NB4 (cell line): ENCODE results near the gene CALR3.

ENCODE experiments used
- POLR2A ChIP-seq: IDR thresholded peaks from 2 replicates; pipeline ENCODE4 v1.6.1; 2011; ENCODE audit warnings: mild to moderate bottlenecking; ENCODE audit not compliant: insufficient read length; ENCODE audit errors: extremely low read depth
- TF ChIP-seq, protein P1 (sequence below): IDR thresholded peaks from one replicate; pipeline ENCODE4 v1.5.1; 2012; ENCODE audit warnings: low read depth, low read length

DNA sequence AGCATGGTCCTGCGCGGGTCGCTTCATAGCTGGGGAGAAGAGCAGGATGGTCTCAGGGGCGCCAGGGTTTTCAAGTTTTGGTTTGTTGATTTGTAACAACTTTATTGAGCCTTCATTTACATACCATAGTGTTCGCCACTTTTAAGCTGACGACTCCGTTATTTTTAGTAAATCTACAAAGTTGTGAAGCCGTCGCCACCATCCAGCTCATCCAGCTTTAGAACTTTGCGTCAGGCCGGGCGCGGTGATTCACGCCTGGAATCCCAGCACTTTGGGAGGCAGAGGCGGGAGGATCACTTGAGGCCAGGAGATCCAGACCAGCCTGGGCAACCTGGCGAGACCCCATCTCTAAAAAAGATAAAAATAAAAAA lies 631 bp upstream of the CALR3 start:
- no peak for TF ChIP-seq POLR2A
- TF ChIP-seq, protein P1, sequence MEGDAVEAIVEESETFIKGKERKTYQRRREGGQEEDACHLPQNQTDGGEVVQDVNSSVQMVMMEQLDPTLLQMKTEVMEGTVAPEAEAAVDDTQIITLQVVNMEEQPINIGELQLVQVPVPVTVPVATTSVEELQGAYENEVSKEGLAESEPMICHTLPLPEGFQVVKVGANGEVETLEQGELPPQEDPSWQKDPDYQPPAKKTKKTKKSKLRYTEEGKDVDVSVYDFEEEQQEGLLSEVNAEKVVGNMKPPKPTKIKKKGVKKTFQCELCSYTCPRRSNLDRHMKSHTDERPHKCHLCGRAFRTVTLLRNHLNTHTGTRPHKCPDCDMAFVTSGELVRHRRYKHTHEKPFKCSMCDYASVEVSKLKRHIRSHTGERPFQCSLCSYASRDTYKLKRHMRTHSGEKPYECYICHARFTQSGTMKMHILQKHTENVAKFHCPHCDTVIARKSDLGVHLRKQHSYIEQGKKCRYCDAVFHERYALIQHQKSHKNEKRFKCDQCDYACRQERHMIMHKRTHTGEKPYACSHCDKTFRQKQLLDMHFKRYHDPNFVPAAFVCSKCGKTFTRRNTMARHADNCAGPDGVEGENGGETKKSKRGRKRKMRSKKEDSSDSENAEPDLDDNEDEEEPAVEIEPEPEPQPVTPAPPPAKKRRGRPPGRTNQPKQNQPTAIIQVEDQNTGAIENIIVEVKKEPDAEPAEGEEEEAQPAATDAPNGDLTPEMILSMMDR, result no peak
